Non-pigmented ciliary epithelial cell (primary cell): ENCODE measurements around the gene SFSWAP.

Experiments
- DNase-seq: peaks from one replicate; pipeline ENCODE4 v3.0.0-alpha.2; 2010; ENCODE audit warnings: low read depth

Gene SFSWAP

DNA sequence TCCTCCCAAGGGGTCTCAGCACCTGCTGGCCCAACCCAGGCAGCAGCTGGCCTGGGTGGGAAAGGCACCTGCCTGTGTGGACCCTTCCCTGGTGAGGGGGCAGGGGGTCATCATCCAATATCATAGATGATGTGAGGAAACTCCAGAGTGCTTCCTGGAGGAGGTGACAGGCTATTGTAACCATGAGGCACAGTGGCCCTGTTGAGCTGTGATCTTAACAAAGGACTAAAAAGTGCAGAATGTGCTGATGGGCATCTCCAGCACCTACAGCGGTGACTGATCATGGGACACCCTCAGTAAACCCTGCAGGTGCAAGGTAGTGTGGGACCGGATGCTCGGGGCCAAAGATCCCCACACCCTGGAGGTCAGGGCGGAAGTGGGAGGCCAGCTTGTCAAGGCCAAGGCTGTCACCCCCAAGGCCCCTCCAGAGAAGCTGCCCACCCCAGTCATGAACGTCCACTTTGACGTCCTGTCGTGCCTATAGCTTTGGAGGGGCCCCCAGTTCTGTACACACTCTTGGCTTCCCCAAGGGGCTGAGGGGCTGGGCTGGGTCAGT, 124.8 kb downstream of the SFSWAP start:
- no peak for DNase-seq

- no peak for DNase-seq
These were observed 125.3 kb downstream of the SFSWAP start for GRCh38 chr12:131836193-131836592.

GRCh38 chr12:131836714-131837397, 126.0 kb downstream of the SFSWAP start:
- no peak for DNase-seq

GRCh38 chr12:131840643-131841416, 129.9 kb downstream of the SFSWAP start:
- no peak for DNase-seq

- no peak for DNase-seq
These were observed 130.7 kb downstream of the SFSWAP start for GRCh38 chr12:131841547-131841946.

DNA sequence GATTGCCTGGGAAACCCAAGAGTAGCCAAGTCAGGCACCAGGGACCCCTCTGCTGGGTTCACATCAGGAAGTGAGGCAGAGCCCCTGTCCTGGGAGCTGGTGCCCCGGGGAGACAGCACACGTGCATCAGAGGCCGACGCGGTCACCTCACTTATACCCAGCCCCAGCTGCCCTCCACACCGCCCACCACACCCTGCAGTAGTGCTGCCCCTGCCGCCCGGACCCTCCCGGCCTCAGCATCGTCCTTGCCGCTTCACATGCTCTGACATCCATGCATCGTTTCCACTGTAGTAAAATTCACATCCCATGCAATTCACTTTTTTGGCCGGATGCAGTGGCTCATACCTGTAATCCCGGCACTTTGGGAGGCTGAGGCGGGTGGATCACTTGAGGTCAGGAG, 131.3 kb downstream of the SFSWAP start:
- no peak for DNase-seq

DNA sequence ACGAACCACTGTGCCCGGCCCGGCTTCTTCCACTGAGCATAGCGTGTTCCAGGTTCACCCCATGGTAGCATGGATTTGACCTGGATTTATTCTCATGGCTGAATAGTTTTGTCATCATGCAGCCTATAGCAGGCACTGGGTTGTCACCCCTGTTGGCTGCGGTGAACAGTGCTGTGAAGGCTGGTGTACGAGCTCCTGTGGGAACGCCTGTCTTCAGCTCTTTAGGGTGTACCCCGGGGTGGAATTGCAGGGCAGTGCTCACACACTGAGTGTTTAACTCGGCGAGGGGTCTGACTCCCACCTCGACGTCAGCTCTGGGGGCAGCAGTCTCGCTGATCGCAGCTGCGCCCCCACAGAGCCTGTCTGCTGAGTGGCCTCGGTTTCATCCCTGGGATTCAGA, 132.6 kb downstream of the SFSWAP start:
- DNase-seq: no peak

DNA sequence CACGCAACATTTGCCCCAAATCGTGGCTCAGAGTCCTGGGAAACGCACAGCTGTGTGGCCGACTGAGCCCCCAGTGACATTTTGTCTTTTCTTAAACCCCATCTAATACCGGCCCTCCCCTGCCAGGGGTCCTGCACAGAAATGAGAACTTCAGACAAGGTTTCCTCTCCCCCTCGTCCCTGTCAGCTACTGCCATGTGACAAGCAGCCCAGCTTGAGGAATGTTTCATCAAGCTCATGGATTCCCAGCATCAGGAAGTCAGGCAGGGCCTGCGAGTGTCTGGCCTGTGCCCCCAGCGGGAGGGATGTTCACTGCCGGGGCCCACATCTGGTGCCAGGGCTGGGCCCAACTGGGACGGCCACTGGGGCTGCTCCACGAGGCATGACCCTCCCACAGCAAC, 133.2 kb downstream of the SFSWAP start:
- DNase-seq: no peak

DNA sequence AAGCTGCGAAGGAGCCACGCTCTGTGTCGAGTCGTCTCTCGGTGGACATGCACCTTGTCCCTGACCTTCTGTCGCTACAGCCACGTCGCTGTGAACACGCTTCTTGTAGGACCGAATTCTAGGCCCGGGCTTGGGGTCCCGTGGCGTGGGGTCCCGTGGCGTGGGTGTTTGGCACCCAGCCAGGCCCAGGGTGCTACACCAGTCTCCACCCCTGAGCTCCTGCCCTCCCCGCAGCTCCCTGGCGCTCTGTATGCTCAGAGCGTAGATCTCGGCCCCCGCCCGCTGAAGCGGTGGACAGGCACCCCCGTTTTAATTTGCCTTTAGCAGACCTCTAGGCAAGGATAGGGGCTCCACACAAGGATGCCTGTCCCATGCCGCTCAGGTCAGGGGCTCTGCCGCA, 133.8 kb downstream of the SFSWAP start:
- DNase-seq: no peak

GRCh38 chr12:131845121-131845520, 134.2 kb downstream of the SFSWAP start:
- no peak for DNase-seq

DNA sequence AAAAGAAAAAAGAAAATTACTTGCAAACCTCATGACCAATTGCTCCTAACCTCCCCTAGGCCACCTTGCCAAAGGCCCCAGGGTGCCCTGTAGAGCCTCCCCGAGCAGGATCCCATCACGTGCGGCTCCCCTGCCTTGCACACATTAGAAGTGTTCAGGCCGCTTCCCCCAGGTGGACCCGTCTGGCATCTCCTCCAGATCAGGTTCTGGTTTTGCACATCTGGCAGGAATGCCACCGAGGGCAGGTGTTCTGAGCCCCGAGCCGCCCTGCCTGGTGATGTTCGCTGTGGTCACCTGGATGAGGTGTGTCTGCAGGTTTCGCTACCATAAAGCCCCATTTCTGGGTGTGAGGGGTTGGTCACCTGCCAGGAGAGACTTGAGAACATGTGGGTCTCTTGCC, 136.6 kb downstream of the SFSWAP start:
- DNase-seq: no peak

GRCh38 chr12:131848753-131849152, 137.9 kb downstream of the SFSWAP start:
- no peak for DNase-seq
